Lung (tissue), 12 donors: ENCODE measurements around the gene TAS1R1. TPM values are rescaled to one million over a fixed set of nuclear protein-coding genes. Genes with fewer than 3 reads are reported as not detected.

Experiments
- ATAC-seq: fragments of 200-7000 bp; cut with Tn5 transposase; one replicate; pipeline ENCODE4 v1.9.1; 2020; ENCODE audit warnings: moderate number of reproducible peaks; ENCODE audit not compliant: insufficient read depth, low FRiP score
- DNase-seq, 3 donors: peaks; one replicate each; pipeline ENCODE4 v3.0.0-alpha.2; 2013 to 2017
- H3K27ac ChIP-seq, 2 donors: one replicate each; pipeline ENCODE4 v1.5.1; 2013; ENCODE audit warnings: mild to moderate bottlenecking in 2 of 2, moderate library complexity in 2 of 2, control low read depth in 1 of 2, inconsistent platforms in 1 of 2, low read depth in 1 of 2, low read length in 1 of 2
- H3K27me3 ChIP-seq, 3 donors: one replicate each; pipeline ENCODE4 v1.5.1; 2013; ENCODE audit warnings: low read length in 2 of 3; ENCODE audit not compliant: control insufficient read depth in 3 of 3, insufficient read depth in 3 of 3
- H3K36me3 ChIP-seq, 4 donors: one replicate each; pipeline ENCODE4 v1.5.1; 2013; ENCODE audit warnings: low read length in 4 of 4, mild to moderate bottlenecking in 1 of 4, moderate library complexity in 1 of 4; ENCODE audit not compliant: control insufficient read depth in 4 of 4, insufficient read depth in 4 of 4
- H3K4me1 ChIP-seq, 5 donors: one replicate each; pipeline ENCODE4 v1.5.1; 2013; ENCODE audit warnings: low read length in 5 of 5, mild to moderate bottlenecking in 2 of 5, moderate library complexity in 1 of 5; ENCODE audit not compliant: control insufficient read depth in 5 of 5, insufficient read depth in 5 of 5
- H3K4me3 ChIP-seq: one replicate; pipeline ENCODE4 v1.5.1; 2013; ENCODE audit warnings: mild to moderate bottlenecking, control low read depth, moderate library complexity
- H3K9ac ChIP-seq, 2 donors: one replicate each; pipeline ENCODE4 v1.5.1; 2013; ENCODE audit warnings: low read length in 2 of 2, control low read depth in 1 of 2; ENCODE audit not compliant: insufficient read depth in 1 of 2
- H3K9me3 ChIP-seq, 4 donors: one replicate each; pipeline ENCODE4 v1.5.1; 2013; ENCODE audit warnings: low read length in 3 of 4, mild to moderate bottlenecking in 1 of 4, moderate library complexity in 1 of 4; ENCODE audit not compliant: control insufficient read depth in 4 of 4, insufficient read depth in 3 of 4
- WGBS, 2 donors: extraction: QIAGEN DNeasy Blood & Tissue Kit; methylation state at CpG; one replicate each; pipeline ENCODE4 v1.1.7; 2013; 5-methylcytosine and 5-hydroxymethylcytosine counted together
- polyA plus RNA-seq, 2 donors: library from polyadenylated mRNA; stranded (reverse); fragments of 200-250 nt; gene quantifications; one replicate each; pipeline ENCODE4 v1.2.1, GENCODE V29; 2013
- total RNA-seq, 2 donors: library from RNA; depleted of rRNA in 1 of 2; stranded (reverse); fragments of >200 nt in 1 of 2; gene quantifications; one replicate each; pipeline ENCODE4 v1.2.1, GENCODE V29; 2014 to 2021
- TF ChIP-seq, protein P1 (sequence below): IDR thresholded peaks from 2 replicates; pipeline ENCODE4 v1.5.1; 2012; ENCODE audit warnings: mild to moderate bottlenecking; ENCODE audit errors: control extremely low read depth, extremely low read depth
- donor health status: control.
- donor health status: control.
- donor health status: Bipolar disorder and iron deficiency.
- donor health status: healthy.
- donor health status: DM: yes; HTN: yes; CAD: no.

TAS1R1 gene
- total and polyA plus RNA-seq, 4 donors = 0.02 to 0.51 (median 0.15) TPM

DNA sequence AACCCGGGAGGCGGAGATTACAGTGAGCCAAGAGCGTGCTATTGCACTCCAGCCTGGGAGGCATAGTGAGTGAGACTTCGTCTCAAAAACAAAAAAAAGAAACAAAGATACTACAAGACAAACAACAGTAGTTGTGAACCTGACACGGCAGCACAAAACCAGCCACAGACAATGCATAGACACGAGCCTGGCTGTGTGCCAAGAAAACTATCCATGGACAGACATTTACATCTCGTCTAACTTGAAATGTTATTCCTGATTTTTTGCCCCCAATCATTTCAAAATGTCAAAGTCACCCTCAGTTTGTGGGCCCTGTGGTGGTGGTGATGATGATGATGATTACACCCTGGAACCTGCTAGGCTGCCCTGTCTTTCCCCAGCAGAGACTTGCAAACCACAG lies 41.2 kb downstream of the TAS1R1 start:
- 72 to 74% methylated on average over 7 of the region's 7 CpGs for WGBS, 2 donors
- Histone ChIP-seq H3K9ac (no peak overlapping the region), H3K36me3 (peaks cover 0 to 60% (median 28%) of the 10 kb centered on the region in 4 donors), H3K27me3 (no peaks in the 10 kb centered on the region), H3K4me1 (peaks cover 0 to 9% (median 7%) of the 10 kb centered on the region in 5 donors), H3K27ac (no peak overlapping the region), H3K9me3 (no peaks in the 10 kb centered on the region), H3K4me3 (no peak overlapping the region)
- TF ChIP-seq, protein P1, sequence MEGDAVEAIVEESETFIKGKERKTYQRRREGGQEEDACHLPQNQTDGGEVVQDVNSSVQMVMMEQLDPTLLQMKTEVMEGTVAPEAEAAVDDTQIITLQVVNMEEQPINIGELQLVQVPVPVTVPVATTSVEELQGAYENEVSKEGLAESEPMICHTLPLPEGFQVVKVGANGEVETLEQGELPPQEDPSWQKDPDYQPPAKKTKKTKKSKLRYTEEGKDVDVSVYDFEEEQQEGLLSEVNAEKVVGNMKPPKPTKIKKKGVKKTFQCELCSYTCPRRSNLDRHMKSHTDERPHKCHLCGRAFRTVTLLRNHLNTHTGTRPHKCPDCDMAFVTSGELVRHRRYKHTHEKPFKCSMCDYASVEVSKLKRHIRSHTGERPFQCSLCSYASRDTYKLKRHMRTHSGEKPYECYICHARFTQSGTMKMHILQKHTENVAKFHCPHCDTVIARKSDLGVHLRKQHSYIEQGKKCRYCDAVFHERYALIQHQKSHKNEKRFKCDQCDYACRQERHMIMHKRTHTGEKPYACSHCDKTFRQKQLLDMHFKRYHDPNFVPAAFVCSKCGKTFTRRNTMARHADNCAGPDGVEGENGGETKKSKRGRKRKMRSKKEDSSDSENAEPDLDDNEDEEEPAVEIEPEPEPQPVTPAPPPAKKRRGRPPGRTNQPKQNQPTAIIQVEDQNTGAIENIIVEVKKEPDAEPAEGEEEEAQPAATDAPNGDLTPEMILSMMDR = no peak
- DNase-seq = no peak
- ATAC-seq = no peak

DNA sequence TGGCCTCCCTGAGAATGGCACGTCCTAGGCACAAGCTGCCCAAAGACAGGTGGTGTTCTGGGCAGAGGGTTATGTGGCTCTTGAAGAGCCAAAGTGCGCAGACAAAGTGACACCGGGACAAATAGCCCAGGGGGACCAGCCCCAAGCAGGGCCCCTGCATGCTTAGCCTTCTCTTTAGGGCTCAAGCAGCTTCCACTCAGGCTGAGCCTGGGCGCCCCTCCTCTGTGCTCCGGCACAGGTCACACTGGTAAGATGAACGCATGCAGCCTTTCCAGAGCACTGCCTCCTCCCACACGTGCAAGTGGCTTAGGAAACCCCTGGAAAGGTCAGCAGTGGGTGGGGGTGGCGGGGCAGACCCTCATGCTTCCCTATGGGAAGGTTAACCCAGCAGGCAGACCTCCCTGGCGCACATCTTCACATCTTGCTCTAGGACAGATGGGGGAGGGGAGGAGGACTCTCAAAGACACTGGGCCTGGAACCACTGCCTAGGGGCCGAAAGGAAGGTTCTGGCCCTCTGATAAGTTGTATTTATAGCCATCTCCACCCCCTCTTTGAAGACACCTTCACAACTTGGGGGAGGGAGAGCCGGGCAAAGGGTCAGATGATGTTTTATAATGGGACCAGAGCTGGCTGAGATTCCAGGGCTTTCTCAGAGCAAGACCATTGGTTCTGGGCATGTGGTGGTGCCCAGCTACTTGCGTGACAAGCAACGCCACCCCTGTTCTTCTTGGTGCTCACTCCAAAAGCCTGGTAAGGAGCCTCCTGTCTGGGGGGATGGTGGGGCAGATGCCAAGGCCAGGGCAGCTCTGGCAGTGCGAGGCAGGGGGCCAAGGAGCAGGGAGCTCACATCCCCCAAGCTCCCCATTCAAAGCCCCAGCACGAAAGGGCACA lies 42.0 kb downstream of the TAS1R1 start:
- H3K36me3 ChIP-seq = peaks cover 0 to 55% (median 27%) of the 10 kb centered on the region in 4 donors

DNA sequence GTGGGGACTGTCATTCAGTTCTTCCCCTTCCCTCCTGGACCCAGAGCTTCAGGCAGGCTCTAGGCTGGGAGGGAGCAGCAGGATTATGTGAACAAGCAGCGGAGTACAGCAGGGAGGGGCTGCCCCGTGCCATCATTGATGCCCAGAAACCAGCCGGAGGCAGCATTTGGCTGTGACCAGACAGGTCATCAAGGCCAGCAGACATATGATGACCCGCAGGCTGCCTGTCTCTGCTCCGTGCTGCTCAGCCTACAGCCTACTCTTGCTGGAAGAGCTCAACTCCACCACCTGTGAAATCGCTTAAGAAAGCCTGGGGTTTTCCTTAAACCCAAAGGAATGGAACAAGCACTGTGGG lies 42.6 kb downstream of the TAS1R1 start:
- H3K9ac ChIP-seq = no peak overlapping the region

More for the DNA sequence above, 42.0 kb downstream of the TAS1R1 start:
- Histone ChIP-seq H3K27me3 (no peaks in the 10 kb centered on the region), H3K9me3 (no peaks in the 10 kb centered on the region), H3K4me3 (no peak overlapping the region), H3K4me1 (peaks cover 0 to 9% (median 7%) of the 10 kb centered on the region in 5 donors), H3K9ac (no peak overlapping the region), H3K27ac (peak overlapping the region in 1 of 2 donors; percentile 30)
- WGBS, 2 donors = 90 to 93% methylated on average over 15 of the region's 15 CpGs
- ATAC-seq (no peak), DNase-seq (no peak)
- TF ChIP-seq, protein P1 = no peak

More for the DNA sequence above, 42.6 kb downstream of the TAS1R1 start:
- TF ChIP-seq, protein P1 = no peak
- no peaks in the 10 kb centered on the region for H3K27me3 ChIP-seq
- peaks cover 0 to 9% (median 7%) of the 10 kb centered on the region in 5 donors for H3K4me1 ChIP-seq
- DNase-seq = no peak
- peaks cover 0 to 51% (median 27%) of the 10 kb centered on the region in 4 donors for H3K36me3 ChIP-seq
- WGBS, 2 donors = 93 to 97% methylated on average over 6 of the region's 6 CpGs
- no peak for ATAC-seq
- H3K9me3 ChIP-seq = no peaks in the 10 kb centered on the region
- H3K4me3 ChIP-seq = no peak overlapping the region
- peak overlapping the region in 1 of 2 donors; percentile 30 for H3K27ac ChIP-seq
